Esophagus squamous epithelium (tissue), 4 donors: Measurements from ENCODE around the gene KLF7.

ENCODE experiments used
- POLR2A ChIP-seq, 4 donors: fragments of 450-650 bp; IDR thresholded peaks; one replicate each; pipeline ENCODE4 v1.6.1; 2017; ENCODE audit warnings: antibody characterized with exemption in 4 of 4, mild to moderate bottlenecking in 4 of 4, moderate library complexity in 3 of 4
- TF ChIP-seq, protein P1 (sequence below), 6 experiments: fragments of 450-650 bp in 4 of 6; fragments of 200-600 bp in 2 of 6; sonication (generic) in 2 of 6; IDR thresholded peaks; one replicate each; pipeline ENCODE4 v1.5.1; 2016 to 2019; ENCODE audit warnings: antibody characterized with exemption in 6 of 6, mild to moderate bottlenecking in 4 of 6, moderate library complexity in 4 of 6

DNA sequence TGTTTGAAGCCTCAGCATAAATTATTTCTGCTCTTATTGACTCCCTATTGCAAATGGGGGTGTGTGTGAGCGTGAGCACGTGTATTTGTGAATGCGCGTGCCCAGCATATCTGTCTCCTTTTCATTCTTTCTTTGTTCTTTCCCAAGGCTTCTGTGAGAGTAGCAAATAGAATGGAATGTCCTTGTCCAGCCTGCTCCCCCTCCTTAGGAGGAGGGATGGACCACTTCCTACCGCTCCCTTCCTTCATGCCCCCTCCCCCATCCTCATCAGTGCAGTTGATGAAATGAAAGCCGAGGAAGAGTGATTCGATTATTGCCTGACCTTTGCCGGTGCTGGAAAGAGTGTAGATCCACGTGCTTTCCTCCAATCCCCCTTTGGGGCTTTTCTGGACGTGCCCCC is 124.5 kb downstream of the KLF7 start:
- TF ChIP-seq, protein P1, sequence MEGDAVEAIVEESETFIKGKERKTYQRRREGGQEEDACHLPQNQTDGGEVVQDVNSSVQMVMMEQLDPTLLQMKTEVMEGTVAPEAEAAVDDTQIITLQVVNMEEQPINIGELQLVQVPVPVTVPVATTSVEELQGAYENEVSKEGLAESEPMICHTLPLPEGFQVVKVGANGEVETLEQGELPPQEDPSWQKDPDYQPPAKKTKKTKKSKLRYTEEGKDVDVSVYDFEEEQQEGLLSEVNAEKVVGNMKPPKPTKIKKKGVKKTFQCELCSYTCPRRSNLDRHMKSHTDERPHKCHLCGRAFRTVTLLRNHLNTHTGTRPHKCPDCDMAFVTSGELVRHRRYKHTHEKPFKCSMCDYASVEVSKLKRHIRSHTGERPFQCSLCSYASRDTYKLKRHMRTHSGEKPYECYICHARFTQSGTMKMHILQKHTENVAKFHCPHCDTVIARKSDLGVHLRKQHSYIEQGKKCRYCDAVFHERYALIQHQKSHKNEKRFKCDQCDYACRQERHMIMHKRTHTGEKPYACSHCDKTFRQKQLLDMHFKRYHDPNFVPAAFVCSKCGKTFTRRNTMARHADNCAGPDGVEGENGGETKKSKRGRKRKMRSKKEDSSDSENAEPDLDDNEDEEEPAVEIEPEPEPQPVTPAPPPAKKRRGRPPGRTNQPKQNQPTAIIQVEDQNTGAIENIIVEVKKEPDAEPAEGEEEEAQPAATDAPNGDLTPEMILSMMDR (IDR thresholded peaks at IDR 0.05) = no peak
- TF ChIP-seq POLR2A (IDR thresholded peaks at IDR 0.05) = no peak
